GM12878 (cell line): ENCODE data around the gene RAET1G. TPM values are rescaled to one million over a fixed set of nuclear protein-coding genes. Genes with fewer than 3 reads are reported as not detected.

ENCODE experiments used
- ATAC-seq: fragments of 200-7000 bp; cut with Tn5 transposase; 3 replicates; pipeline ENCODE4 v1.9.1; 2020; ENCODE audit warnings: mild to moderate bottlenecking, moderate library complexity
- BruUV-seq: library from RNA; stranded (reverse); fragments of 400-500 nt; replicated peaks from 2 replicates; lab custom pipeline; 2021; lab: Mats Ljungman, UMichigan
- CTCF ChIA-PET: fragments of 300-600 bp; sonication (Branson Sonifier 250); formaldehyde crosslinking; extraction: SDS; loops from one replicate; lab custom pipeline; 2021; ENCODE audit warnings: inconsistent platforms; lab: Yijun Ruan, JAX
- POLR2A ChIA-PET: fragments of 350-600 bp; formaldehyde crosslinking; extraction: SDS; loops from one replicate; lab custom pipeline; 2021; ENCODE audit warnings: inconsistent platforms; lab: Charles Lee
- RAD21 ChIA-PET: fragments of 300-600 bp; sonication (Branson Sonifier 250); formaldehyde crosslinking; loops from one replicate; lab custom pipeline; 2023; ENCODE audit warnings: antibody characterized with exemption; ENCODE audit not compliant: unreplicated experiment; lab: Charles Lee
- SMC1A ChIA-PET: fragments of 300-600 bp; sonication (Branson Sonifier 250); formaldehyde crosslinking; loops from one replicate; lab custom pipeline; 2023; ENCODE audit not compliant: unreplicated experiment, uncharacterized antibody; lab: Charles Lee
- DNase-seq: peaks from one replicate; pipeline ENCODE4 v3.0.0-alpha.2; 2011; ENCODE audit warnings: low read depth, low spot score
- FAIRE-seq: peaks from 3 replicates; lab custom pipeline; 2011; peaks lifted over from hg19 to GRCh38; lab: Jason Lieb, UNC
- H2AFZ ChIP-seq: 2 replicates; pipeline ENCODE4 v1.6.0; 2011; ENCODE audit warnings: low read depth, low read length, control low read depth; ENCODE audit not compliant: control insufficient read depth
- H3K27ac ChIP-seq: 2 replicates; pipeline ENCODE4 v1.5.1; 2011; ENCODE audit warnings: control low read depth; ENCODE audit not compliant: control insufficient read depth, insufficient read depth
- H3K27me3 ChIP-seq, 2 experiments: replicated peaks in 1 of 2; 2 replicates each; pipeline versions ENCODE4 v1.6.0 to v1.6.1; 2011; ENCODE audit warnings: low read length in 1 of 2; ENCODE audit not compliant: control insufficient read depth in 2 of 2, insufficient read depth in 2 of 2
- H3K36me3 ChIP-seq, 2 experiments: 2 replicates each; pipeline ENCODE4 v1.5.1; 2011; ENCODE audit warnings: low read length in 1 of 2; ENCODE audit not compliant: control insufficient read depth in 2 of 2, insufficient read depth in 2 of 2
- H3K4me1 ChIP-seq: 2 replicates; pipeline ENCODE4 v1.6.1; 2011; ENCODE audit warnings: mild to moderate bottlenecking, low read length, moderate library complexity, mixed read lengths; ENCODE audit not compliant: control insufficient read depth, insufficient read depth
- H3K4me2 ChIP-seq: 2 replicates; pipeline ENCODE4 v1.6.0; 2011; ENCODE audit warnings: control low read depth; ENCODE audit not compliant: control insufficient read depth, insufficient read depth
- H3K4me3 ChIP-seq: fragments of 200-600 bp; sonication (generic); 2 replicates; pipeline ENCODE4 v1.5.1; 2016
- H3K79me2 ChIP-seq: 2 replicates; pipeline ENCODE4 v1.6.0; 2011; ENCODE audit warnings: low read length; ENCODE audit not compliant: control insufficient read depth, insufficient read depth
- H3K9ac ChIP-seq: 2 replicates; pipeline ENCODE4 v1.8.0; 2011; ENCODE audit warnings: low read length, control low read depth, mixed read lengths; ENCODE audit not compliant: control insufficient read depth, insufficient read depth
- H3K9me3 ChIP-seq: replicated peaks from 3 replicates; pipeline ENCODE4 v1.5.1; 2011; ENCODE audit warnings: mild to moderate bottlenecking, low read length; ENCODE audit not compliant: control insufficient read depth, insufficient read depth
- H4K20me1 ChIP-seq: 2 replicates; pipeline ENCODE4 v1.6.0; 2011; ENCODE audit not compliant: control insufficient read depth, insufficient read depth
- CREB1 ChIP-seq: IDR thresholded peaks from 2 replicates; pipeline ENCODE4 v1.6.1; 2012; ENCODE audit warnings: low read depth, mild to moderate bottlenecking, inconsistent platforms
- DPF2 ChIP-seq: fragments of 450-650 bp; IDR thresholded peaks from 2 replicates; pipeline ENCODE4 v1.6.1; 2017; ENCODE audit warnings: mild to moderate bottlenecking
- ESRRA ChIP-seq: IDR thresholded peaks from 2 replicates; pipeline ENCODE4 v1.6.1; 2012; ENCODE audit warnings: mild to moderate bottlenecking, low read length, improper control_type of control experiment
- ETV6 ChIP-seq, 2 experiments: fragments of 450-650 bp in 1 of 2; IDR thresholded peaks in 1 of 2; conservative IDR thresholded peaks in 1 of 2; 2 replicates each; pipeline ENCODE4 v1.6.1; 2014; ENCODE audit warnings: antibody characterized with exemption in 1 of 2, borderline replicate concordance in 1 of 2, low read depth in 1 of 2, mild to moderate bottlenecking in 1 of 2, moderate library complexity in 1 of 2
- FOXK2 ChIP-seq: fragments of 450-650 bp; IDR thresholded peaks from 2 replicates; pipeline ENCODE4 v1.6.1; 2017; ENCODE audit warnings: mild to moderate bottlenecking, moderate library complexity
- HDAC2 ChIP-seq: fragments of 200-600 bp; sonication (generic); IDR thresholded peaks from 2 replicates; pipeline ENCODE4 v1.6.1; 2017
- HDAC6 ChIP-seq: fragments of 200-600 bp; sonication (generic); IDR thresholded peaks from one replicate; pipeline ENCODE4 v1.8.0; 2017; ENCODE audit warnings: antibody characterized with exemption; ENCODE audit not compliant: unreplicated experiment
- IKZF2 ChIP-seq, 2 experiments: fragments of 450-650 bp; IDR thresholded peaks; 2 replicates each; pipeline ENCODE4 v1.6.1; 2017; ENCODE audit warnings: mild to moderate bottlenecking in 2 of 2, moderate library complexity in 2 of 2
- MXI1 ChIP-seq: fragments of 150-350 bp; IDR thresholded peaks from 2 replicates; pipeline ENCODE4 v1.6.1; 2011; ENCODE audit warnings: low read depth, mild to moderate bottlenecking, inconsistent platforms, low read length, improper control_type of control experiment
- NFYA ChIP-seq: IDR thresholded peaks from 2 replicates; pipeline ENCODE4 v1.6.1; 2011; ENCODE audit warnings: low read depth, mild to moderate bottlenecking, low read length, improper control_type of control experiment, borderline replicate concordance
- NR2C1 ChIP-seq: fragments of 450-650 bp; IDR thresholded peaks from 2 replicates; pipeline ENCODE4 v1.6.1; 2017; ENCODE audit warnings: antibody characterized with exemption, mild to moderate bottlenecking, moderate library complexity
- NRF1 ChIP-seq: conservative IDR thresholded peaks from 2 replicates; pipeline ENCODE4 v1.6.1; 2011; ENCODE audit warnings: mild to moderate bottlenecking, low read depth, low read length, improper control_type of control experiment
- RAD51 ChIP-seq: fragments of 450-650 bp; IDR thresholded peaks from 2 replicates; pipeline ENCODE4 v1.6.1; 2016; ENCODE audit warnings: moderate library complexity, mild to moderate bottlenecking, inconsistent platforms
- RBBP5 ChIP-seq: fragments of 200-600 bp; sonication (generic); conservative IDR thresholded peaks from 2 replicates; pipeline ENCODE4 v1.6.1; 2016
- RCOR1 ChIP-seq: conservative IDR thresholded peaks from 2 replicates; pipeline ENCODE4 v1.6.1; 2012; ENCODE audit warnings: low read depth, low read length, improper control_type of control experiment
- TCF7 ChIP-seq: IDR thresholded peaks from 2 replicates; pipeline ENCODE4 v1.6.1; 2014; ENCODE audit warnings: antibody characterized with exemption, borderline replicate concordance
- WRNIP1 ChIP-seq: IDR thresholded peaks from 2 replicates; pipeline ENCODE4 v1.6.1; 2011; ENCODE audit warnings: low read depth, low read length, improper control_type of control experiment, borderline replicate concordance
- WGBS: methylation state at CpG from one replicate; pipeline ENCODE4 v1.1.6; 2016; ENCODE audit warnings: low lambda C conversion rate; ENCODE audit not compliant: insufficient replicate concordance, insufficient coverage; ENCODE audit errors: missing lambda C conversion rate; 5-methylcytosine and 5-hydroxymethylcytosine counted together
- in situ Hi-C: fragments of 300-500 bp; cut with MboI; formaldehyde crosslinking; loops from 9 replicates; pipeline ENCODE4 v1.14.3; 2018; ENCODE audit warnings: mixed read lengths
- intact Hi-C: fragments of 100-400 bp; cut with micrococcal nuclease; formaldehyde crosslinking; loops from one replicate; pipeline ENCODE4 v1.14.2; 2022; ENCODE audit not compliant: unreplicated experiment
- polyA plus RNA-seq, 11 experiments: library from polyadenylated mRNA; depleted of rRNA in 4 of 11; unstranded in 6 of 11; stranded (reverse) in 5 of 11; fragments of >200 nt; fragmentation: Nextera tagmentation in 4 of 11; fragmentation: Illumina TruSeq in 1 of 11; extraction: Ambion mirVana in 4 of 11; extraction: Trizol in 1 of 11; gene quantifications; 1 replicate in 1 of 11; 2 replicates in 10 of 11; pipeline versions ENCODE4 v1.2.1 to v1.2.3, GENCODE V29; 2011 to 2016; ENCODE audit warnings: inconsistent platforms in 2 of 11, missing spikeins in 2 of 11, low read depth in 1 of 11
- total RNA-seq, 4 experiments: library from RNA; depleted of rRNA in 3 of 4; stranded (reverse); fragments of >200 nt in 3 of 4; fragmentation: Illumina TruSeq in 1 of 4; extraction: Trizol in 1 of 4; gene quantifications; 2 replicates each; pipeline versions ENCODE4 v1.2.1 to v1.2.3, GENCODE V29; 2013 to 2021
- TF ChIP-seq, protein P1 (sequence below): fragments of 450-650 bp; formaldehyde crosslinking; IDR thresholded peaks from 2 replicates; pipeline ENCODE4 v1.4.0; 2020; ENCODE audit warnings: mild to moderate bottlenecking, moderate library complexity
- TF ChIP-seq, protein P2 (sequence below): fragments of 450-650 bp; IDR thresholded peaks from 2 replicates; pipeline ENCODE4 v1.6.1; 2016; ENCODE audit warnings: mild to moderate bottlenecking
- TF ChIP-seq, protein P3 (sequence below): fragments of 450-650 bp; IDR thresholded peaks from 2 replicates; pipeline ENCODE4 v1.6.1; 2017; ENCODE audit warnings: borderline replicate concordance

Gene RAET1G
- total and polyA plus RNA-seq, 10 of the 15 experiments (the other 5 are each of a cell fraction or from before 2014, with no cell fraction given) = not detected

DNA sequence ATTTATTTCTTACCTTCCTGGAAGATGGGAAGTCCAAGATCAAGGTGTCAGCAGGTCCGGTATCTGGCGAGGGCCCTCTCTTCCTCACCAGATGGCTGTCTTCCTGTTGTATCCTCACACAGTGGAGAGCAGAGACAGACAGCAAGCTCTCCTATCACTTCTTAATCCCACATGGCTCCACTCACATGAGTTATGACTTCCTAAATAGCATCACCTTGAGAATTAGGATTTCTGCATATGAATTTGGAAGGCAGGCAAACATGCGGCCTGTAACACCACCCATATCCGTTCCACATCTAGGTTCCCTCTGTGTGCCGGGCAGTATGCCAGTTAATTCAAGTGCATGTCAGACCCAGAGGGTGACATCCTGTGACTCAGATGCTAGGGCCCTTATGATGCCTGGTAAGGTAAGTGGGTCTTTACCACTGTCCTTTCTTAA, 27.1 kb downstream of the RAET1G start:
- Histone ChIP-seq H3K9ac (no peak overlapping the region), H3K27me3 (peaks cover 0 to 5% of the 10 kb centered on the region in 2 experiments; a peak in 2 of 4 replicates), H2AFZ (no peak overlapping the region), H3K27ac (no peak overlapping the region), H4K20me1 (no peaks in the 10 kb centered on the region), H3K4me2 (no peak overlapping the region), H3K79me2 (no peaks in the 10 kb centered on the region), H3K4me1 (no peaks in the 10 kb centered on the region), H3K9me3 (no peaks in the 10 kb centered on the region), H3K4me3 (no peak overlapping the region), H3K36me3 (no peaks in the 10 kb centered on the region)
- 47% methylated on average over 5 of the region's 5 CpGs for WGBS
- RAD21 ChIA-PET = no interaction called here
- no peak for FAIRE-seq
- in situ Hi-C loops = no loop called here
- DNase-seq = no peak
- SMC1A ChIA-PET = no interaction called here
- TF ChIP-seq HDAC6 (no peak), NR2C1 (no peak), HDAC2 (no peak), RAD51 (no peak), TCF7 (no peak), MXI1 (no peak), RBBP5 (no peak), WRNIP1 (no peak), RCOR1 (no peak), NRF1 (no peak), ETV6 (conservative IDR thresholded peaks at IDR 0.05 in 1 of 2, IDR thresholded peaks at IDR 0.05 in 1 of 2; ENCODE audit: borderline replicate concordance in 1 of 2, low read depth in 1 of 2) (no peak), CREB1 (no peak), FOXK2 (no peak), ESRRA (no peak), DPF2 (no peak), NFYA (no peak), IKZF2 (IDR thresholded peaks at IDR 0.05) (no peak)
- TF ChIP-seq, protein P1, sequence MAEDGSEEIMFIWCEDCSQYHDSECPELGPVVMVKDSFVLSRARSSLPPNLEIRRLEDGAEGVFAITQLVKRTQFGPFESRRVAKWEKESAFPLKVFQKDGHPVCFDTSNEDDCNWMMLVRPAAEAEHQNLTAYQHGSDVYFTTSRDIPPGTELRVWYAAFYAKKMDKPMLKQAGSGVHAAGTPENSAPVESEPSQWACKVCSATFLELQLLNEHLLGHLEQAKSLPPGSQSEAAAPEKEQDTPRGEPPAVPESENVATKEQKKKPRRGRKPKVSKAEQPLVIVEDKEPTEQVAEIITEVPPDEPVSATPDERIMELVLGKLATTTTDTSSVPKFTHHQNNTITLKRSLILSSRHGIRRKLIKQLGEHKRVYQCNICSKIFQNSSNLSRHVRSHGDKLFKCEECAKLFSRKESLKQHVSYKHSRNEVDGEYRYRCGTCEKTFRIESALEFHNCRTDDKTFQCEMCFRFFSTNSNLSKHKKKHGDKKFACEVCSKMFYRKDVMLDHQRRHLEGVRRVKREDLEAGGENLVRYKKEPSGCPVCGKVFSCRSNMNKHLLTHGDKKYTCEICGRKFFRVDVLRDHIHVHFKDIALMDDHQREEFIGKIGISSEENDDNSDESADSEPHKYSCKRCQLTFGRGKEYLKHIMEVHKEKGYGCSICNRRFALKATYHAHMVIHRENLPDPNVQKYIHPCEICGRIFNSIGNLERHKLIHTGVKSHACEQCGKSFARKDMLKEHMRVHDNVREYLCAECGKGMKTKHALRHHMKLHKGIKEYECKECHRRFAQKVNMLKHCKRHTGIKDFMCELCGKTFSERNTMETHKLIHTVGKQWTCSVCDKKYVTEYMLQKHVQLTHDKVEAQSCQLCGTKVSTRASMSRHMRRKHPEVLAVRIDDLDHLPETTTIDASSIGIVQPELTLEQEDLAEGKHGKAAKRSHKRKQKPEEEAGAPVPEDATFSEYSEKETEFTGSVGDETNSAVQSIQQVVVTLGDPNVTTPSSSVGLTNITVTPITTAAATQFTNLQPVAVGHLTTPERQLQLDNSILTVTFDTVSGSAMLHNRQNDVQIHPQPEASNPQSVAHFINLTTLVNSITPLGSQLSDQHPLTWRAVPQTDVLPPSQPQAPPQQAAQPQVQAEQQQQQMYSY (CRISPR knock-in tag) = no peak
- TF ChIP-seq, protein P2, sequence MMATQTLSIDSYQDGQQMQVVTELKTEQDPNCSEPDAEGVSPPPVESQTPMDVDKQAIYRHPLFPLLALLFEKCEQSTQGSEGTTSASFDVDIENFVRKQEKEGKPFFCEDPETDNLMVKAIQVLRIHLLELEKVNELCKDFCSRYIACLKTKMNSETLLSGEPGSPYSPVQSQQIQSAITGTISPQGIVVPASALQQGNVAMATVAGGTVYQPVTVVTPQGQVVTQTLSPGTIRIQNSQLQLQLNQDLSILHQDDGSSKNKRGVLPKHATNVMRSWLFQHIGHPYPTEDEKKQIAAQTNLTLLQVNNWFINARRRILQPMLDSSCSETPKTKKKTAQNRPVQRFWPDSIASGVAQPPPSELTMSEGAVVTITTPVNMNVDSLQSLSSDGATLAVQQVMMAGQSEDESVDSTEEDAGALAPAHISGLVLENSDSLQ = no peak
- TF ChIP-seq, protein P3, sequence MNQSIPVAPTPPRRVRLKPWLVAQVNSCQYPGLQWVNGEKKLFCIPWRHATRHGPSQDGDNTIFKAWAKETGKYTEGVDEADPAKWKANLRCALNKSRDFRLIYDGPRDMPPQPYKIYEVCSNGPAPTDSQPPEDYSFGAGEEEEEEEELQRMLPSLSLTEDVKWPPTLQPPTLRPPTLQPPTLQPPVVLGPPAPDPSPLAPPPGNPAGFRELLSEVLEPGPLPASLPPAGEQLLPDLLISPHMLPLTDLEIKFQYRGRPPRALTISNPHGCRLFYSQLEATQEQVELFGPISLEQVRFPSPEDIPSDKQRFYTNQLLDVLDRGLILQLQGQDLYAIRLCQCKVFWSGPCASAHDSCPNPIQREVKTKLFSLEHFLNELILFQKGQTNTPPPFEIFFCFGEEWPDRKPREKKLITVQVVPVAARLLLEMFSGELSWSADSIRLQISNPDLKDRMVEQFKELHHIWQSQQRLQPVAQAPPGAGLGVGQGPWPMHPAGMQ = no peak
- POLR2A ChIA-PET = no interaction called here
- CTCF ChIA-PET = interaction anchor here (0.6 kb wide), 1 partner anchor 30 kb away, joined by 3 read pairs; no protein-coding TSS in a partner anchor
- intact Hi-C loops = no loop called here
- no peak for ATAC-seq
- no TSS peak for BruUV-seq
